Type B pancreatic cell (in vitro differentiated cells): ENCODE results near the gene GRB10. TPM values are rescaled to one million over a fixed set of nuclear protein-coding genes. Genes with fewer than 3 reads are reported as not detected.

Experiments used
- DNase-seq: peaks from one replicate; pipeline ENCODE4 v3.0.0; 2021; ENCODE audit warnings: mixed read lengths; ENCODE audit not compliant: unreplicated experiment; ENCODE audit errors: extremely low spot score
- H3K27ac Mint-ChIP-seq: 2 replicates; pipeline ENCODE4 v1.8.0; 2021; ENCODE audit warnings: mild to moderate bottlenecking, mixed read lengths
- H3K27me3 Mint-ChIP-seq: 2 replicates; pipeline ENCODE4 v1.8.0; 2021; ENCODE audit warnings: mixed read lengths
- H3K36me3 Mint-ChIP-seq: 2 replicates; pipeline ENCODE4 v1.8.0; 2021; ENCODE audit warnings: mixed read lengths
- H3K4me1 Mint-ChIP-seq: one replicate; pipeline ENCODE4 v1.8.0; 2021; ENCODE audit warnings: mixed read lengths; ENCODE audit not compliant: unreplicated experiment
- H3K4me3 Mint-ChIP-seq: 2 replicates; pipeline ENCODE4 v1.8.0; 2021; ENCODE audit warnings: mild to moderate bottlenecking, mixed read lengths
- H3K9me3 Mint-ChIP-seq: 2 replicates; pipeline ENCODE4 v1.8.0; 2021; ENCODE audit warnings: mixed read lengths
- CTCF ChIP-seq: fragments of 200-600 bp; sonication (generic); conservative IDR thresholded peaks from 2 replicates; pipeline ENCODE4 v1.5.0; 2021; ENCODE audit warnings: antibody characterized with exemption, mild to moderate bottlenecking
- total RNA-seq: library from RNA; stranded (reverse); gene quantifications from 2 replicates; pipeline ENCODE4 v1.2.1, GENCODE V29; 2021; ENCODE audit warnings: low replicate concordance

Gene GRB10
- total RNA-seq, 1 donor from 2014 or later: 42.3 TPM

DNA sequence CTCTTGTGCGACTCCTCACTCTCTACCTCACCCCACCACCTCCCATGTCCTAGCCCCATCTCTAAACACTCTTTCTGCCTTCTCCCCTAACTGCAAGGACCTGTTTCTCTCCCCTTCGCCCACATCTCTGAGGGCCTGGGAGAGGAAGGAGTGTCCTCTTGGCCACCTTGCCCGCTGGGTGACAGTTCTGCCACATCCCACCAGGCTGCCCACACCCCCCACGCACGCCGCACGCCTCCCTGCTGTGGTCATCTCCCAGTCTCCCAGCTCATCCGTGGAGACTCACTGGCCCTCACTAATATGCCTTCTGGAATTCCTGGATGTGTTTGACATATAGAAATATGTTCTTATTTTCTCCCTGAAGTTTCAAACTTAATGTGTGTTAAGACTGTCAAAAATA, 48.5 kb downstream of the GRB10 start:
- Mint-ChIP-seq H3K27me3 (no peaks in the 10 kb centered on the region), H3K9me3 (peaks cover 3% of the 10 kb centered on the region), H3K36me3 (peaks cover 4% of the 10 kb centered on the region), H3K27ac (no peak overlapping the region), H3K4me1 (peaks cover 1% of the 10 kb centered on the region), H3K4me3 (no peak overlapping the region)
- TF ChIP-seq CTCF: no peak
- no peak for DNase-seq

DNA sequence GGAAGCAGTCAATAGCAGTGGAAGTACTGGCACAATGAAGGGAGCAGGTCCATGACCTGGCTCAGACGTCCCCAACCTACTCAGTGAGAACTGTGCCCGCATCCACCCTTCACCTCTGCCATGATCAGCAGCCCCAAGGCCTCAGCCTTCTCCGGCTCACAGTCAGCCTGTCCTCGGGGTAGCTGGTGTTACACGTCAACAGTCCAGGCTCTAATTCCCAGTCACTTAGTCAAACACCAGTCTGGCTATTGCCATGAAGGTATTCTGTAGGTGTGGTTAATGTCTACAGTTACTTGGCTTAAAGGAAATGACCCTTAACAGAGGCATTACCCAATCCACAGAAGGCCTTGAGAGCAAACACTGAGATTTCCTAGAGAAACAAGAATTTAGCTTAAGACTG, 49.1 kb downstream of the GRB10 start:
- Mint-ChIP-seq H3K27ac (no peak overlapping the region), H3K4me1 (no peaks in the 10 kb centered on the region), H3K27me3 (no peaks in the 10 kb centered on the region), H3K36me3 (peaks cover 4% of the 10 kb centered on the region), H3K4me3 (no peak overlapping the region), H3K9me3 (no peaks in the 10 kb centered on the region)
- TF ChIP-seq CTCF: no peak
- no peak for DNase-seq

GRCh38 chr7:50731703-50732582, 50.8 kb downstream of the GRB10 start:
- Mint-ChIP-seq H3K36me3 (peaks cover 4% of the 10 kb centered on the region), H3K27me3 (no peaks in the 10 kb centered on the region), H3K9me3 (no peaks in the 10 kb centered on the region), H3K4me3 (no peak overlapping the region), H3K4me1 (no peaks in the 10 kb centered on the region), H3K27ac (no peak overlapping the region)
- DNase-seq: no peak
- no peak for TF ChIP-seq CTCF

DNA sequence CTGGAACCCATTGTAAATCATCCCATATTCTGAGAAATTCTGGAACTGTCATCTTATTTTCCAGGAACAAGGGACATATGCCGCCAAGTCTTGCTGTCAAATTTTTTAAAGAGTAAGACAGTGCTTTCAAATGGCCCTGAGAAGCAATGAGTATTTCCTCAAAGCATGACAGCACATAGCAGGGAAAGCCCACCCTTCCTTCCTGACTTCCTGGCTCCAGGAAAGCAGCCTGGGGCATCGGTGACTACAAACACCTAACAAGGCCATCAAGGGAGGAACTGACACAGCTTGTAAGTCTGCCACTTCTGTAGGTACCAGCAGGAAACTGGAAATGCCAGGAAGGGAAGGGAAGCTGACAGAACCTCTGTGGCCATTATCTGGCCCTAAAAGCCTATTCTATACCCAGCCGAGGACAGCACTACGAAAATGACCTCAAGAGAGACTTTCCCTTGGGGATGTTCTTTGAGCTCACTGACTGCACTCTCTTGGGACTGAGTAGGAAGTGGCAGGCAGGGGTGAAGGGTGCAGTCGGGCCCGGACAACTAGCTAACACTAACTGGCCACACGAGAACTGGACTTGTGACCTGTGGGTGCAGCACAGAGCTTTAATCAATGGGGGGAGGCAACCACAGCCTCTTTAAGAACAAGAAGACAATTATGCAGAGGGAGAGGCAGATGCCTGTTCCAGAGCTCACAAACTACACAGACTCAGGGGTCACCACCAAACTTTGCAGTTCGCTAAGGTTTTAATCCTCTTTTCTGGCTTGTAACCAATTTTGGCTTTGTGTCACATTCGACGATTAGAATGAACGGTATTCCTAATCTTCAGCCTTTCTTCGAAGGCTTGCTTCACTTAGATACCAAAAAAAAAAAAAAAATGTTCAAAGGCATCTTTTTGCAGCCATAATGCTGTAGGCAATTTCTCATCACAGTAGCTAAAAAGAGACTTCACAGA, 52.0 kb downstream of the GRB10 start:
- TF ChIP-seq CTCF: no peak
- Mint-ChIP-seq H3K9me3 (no peaks in the 10 kb centered on the region), H3K27ac (no peak overlapping the region), H3K36me3 (peaks cover 4% of the 10 kb centered on the region), H3K4me1 (no peaks in the 10 kb centered on the region), H3K4me3 (no peak overlapping the region), H3K27me3 (no peaks in the 10 kb centered on the region)
- no peak for DNase-seq

- Mint-ChIP-seq H3K27me3 (no peaks in the 10 kb centered on the region), H3K4me1 (no peaks in the 10 kb centered on the region), H3K36me3 (no peaks in the 10 kb centered on the region), H3K9me3 (no peaks in the 10 kb centered on the region), H3K4me3 (no peak overlapping the region), H3K27ac (no peak overlapping the region)
- TF ChIP-seq CTCF: no peak
- DNase-seq: no peak
Observed at GRCh38 chr7:50729962-50730361, 52.7 kb downstream of the GRB10 start.
